H9 (cell line): ENCODE results near the gene CLEC10A. TPM values are rescaled to one million over a fixed set of nuclear protein-coding genes. Genes with fewer than 3 reads are reported as not detected.
"Not testable (repeated sequence)": the region's sequence is repeated elsewhere in the genome, so short reads cannot be mapped to it uniquely, and the experiment has no call there.

ENCODE experiments used
- DNase-seq: peaks from one replicate; pipeline ENCODE4 v3.0.0-alpha.2; 2017
- H2AFZ ChIP-seq: one replicate; pipeline ENCODE4 v1.6.1; 2013; ENCODE audit warnings: mild to moderate bottlenecking, low read length, control low read depth, moderate library complexity
- H2AK5ac ChIP-seq: 2 replicates; pipeline ENCODE4 v1.6.1; 2013; ENCODE audit warnings: low read length, control low read depth, mixed read lengths; ENCODE audit not compliant: insufficient read length
- H2BK120ac ChIP-seq: one replicate; pipeline ENCODE4 v1.6.1; 2013; ENCODE audit warnings: low read depth, mild to moderate bottlenecking, low read length, control low read depth, inconsistent platforms; ENCODE audit not compliant: poor library complexity, severe bottlenecking
- H2BK12ac ChIP-seq: 2 replicates; pipeline ENCODE4 v1.6.1; 2013; ENCODE audit warnings: low read length, control low read depth, mixed read lengths, low read depth; ENCODE audit not compliant: insufficient read length
- H2BK15ac ChIP-seq: 2 replicates; pipeline ENCODE4 v1.6.1; 2013; ENCODE audit warnings: low read depth, low read length, control low read depth
- H2BK20ac ChIP-seq: one replicate; pipeline ENCODE4 v1.6.1; 2013; ENCODE audit warnings: low read depth, mild to moderate bottlenecking, low read length, control low read depth, inconsistent platforms; ENCODE audit not compliant: poor library complexity, severe bottlenecking
- H2BK5ac ChIP-seq: 2 replicates; pipeline ENCODE4 v1.6.1; 2013; ENCODE audit warnings: low read length, control low read depth, mixed read lengths; ENCODE audit not compliant: insufficient read length
- H3K14ac ChIP-seq: 2 replicates; pipeline ENCODE4 v1.6.1; 2013; ENCODE audit warnings: low read length, control low read depth; ENCODE audit not compliant: insufficient read depth
- H3K18ac ChIP-seq: 2 replicates; pipeline ENCODE4 v1.6.1; 2013; ENCODE audit warnings: low read depth, mild to moderate bottlenecking, mixed read lengths, low read length, control low read depth; ENCODE audit not compliant: insufficient read length
- H3K23ac ChIP-seq: 2 replicates; pipeline ENCODE4 v1.6.1; 2013; ENCODE audit warnings: low read length, control low read depth, mixed read lengths, low read depth; ENCODE audit not compliant: insufficient read length
- H3K23me2 ChIP-seq: 2 replicates; pipeline ENCODE4 v1.6.1; 2013; ENCODE audit warnings: low read depth, mild to moderate bottlenecking, mixed read lengths, low read length, control low read depth; ENCODE audit not compliant: insufficient read length, poor library complexity, severe bottlenecking
- H3K27ac ChIP-seq: 2 replicates; pipeline ENCODE4 v1.5.1; 2013; ENCODE audit warnings: low read length, control low read depth, mixed read lengths, low read depth; ENCODE audit not compliant: insufficient read length
- H3K27me3 ChIP-seq: 2 replicates; pipeline ENCODE4 v1.6.1; 2013; ENCODE audit warnings: low read length, control low read depth, inconsistent platforms; ENCODE audit not compliant: insufficient read depth
- H3K4ac ChIP-seq: 2 replicates; pipeline ENCODE4 v1.6.1; 2013; ENCODE audit warnings: low read depth, mild to moderate bottlenecking, control low read depth, inconsistent platforms, low read length, moderate library complexity
- H3K4me1 ChIP-seq: 2 replicates; pipeline ENCODE4 v1.6.1; 2013; ENCODE audit warnings: low read length, control low read depth, inconsistent platforms; ENCODE audit not compliant: insufficient read depth
- H3K4me2 ChIP-seq: 2 replicates; pipeline ENCODE4 v1.6.1; 2013; ENCODE audit warnings: low read length, control low read depth, mixed read lengths; ENCODE audit not compliant: insufficient read length, insufficient read depth
- H3K56ac ChIP-seq: 2 replicates; pipeline ENCODE4 v1.6.1; 2013; ENCODE audit warnings: low read depth, mild to moderate bottlenecking, mixed read lengths, low read length, control low read depth; ENCODE audit not compliant: insufficient read length
- H3K79me1 ChIP-seq: 2 replicates; pipeline ENCODE4 v1.6.1; 2013; ENCODE audit warnings: low read depth, mild to moderate bottlenecking, moderate library complexity, low read length, control low read depth, inconsistent platforms; ENCODE audit not compliant: insufficient read depth, poor library complexity, severe bottlenecking
- H3K79me2 ChIP-seq: 2 replicates; pipeline ENCODE4 v1.6.1; 2013; ENCODE audit warnings: low read length, control low read depth, inconsistent platforms; ENCODE audit not compliant: insufficient read depth
- H3K9ac ChIP-seq: 2 replicates; pipeline ENCODE4 v1.6.1; 2013; ENCODE audit warnings: low read length, control low read depth, mixed read lengths; ENCODE audit not compliant: insufficient read length; ENCODE audit errors: extremely low read depth
- H3K9me3 ChIP-seq: one replicate; pipeline ENCODE4 v1.6.1; 2013; ENCODE audit warnings: low read depth, low read length, inconsistent platforms; ENCODE audit not compliant: control insufficient read depth
- H3T11ph ChIP-seq: one replicate; pipeline ENCODE4 v1.6.1; 2013; ENCODE audit warnings: mild to moderate bottlenecking, low read length, control low read depth, inconsistent platforms
- H4K20me1 ChIP-seq: one replicate; pipeline ENCODE4 v1.6.1; 2013; ENCODE audit not compliant: control insufficient read depth, insufficient read length, insufficient read depth
- H4K5ac ChIP-seq: 2 replicates; pipeline ENCODE4 v1.6.1; 2013; ENCODE audit warnings: low read depth, mild to moderate bottlenecking, mixed read lengths, low read length, control low read depth; ENCODE audit not compliant: insufficient read length
- H4K8ac ChIP-seq: replicated peaks from 2 replicates; pipeline ENCODE4 v1.6.1; 2013; ENCODE audit warnings: low read length, control low read depth, mixed read lengths, low read depth; ENCODE audit not compliant: insufficient read length
- H4K91ac ChIP-seq: 2 replicates; pipeline ENCODE4 v1.6.1; 2013; ENCODE audit warnings: low read depth, mild to moderate bottlenecking, moderate library complexity, mixed read lengths, low read length, control low read depth; ENCODE audit not compliant: insufficient read length
- H3K27ac Mint-ChIP-seq, 3 experiments: 2 replicates in 2 of 3; 3 replicates in 1 of 3; pipeline ENCODE4 v1.8.0; 2020 to 2021; ENCODE audit warnings: mixed read lengths in 3 of 3, mild to moderate bottlenecking in 1 of 3, moderate library complexity in 1 of 3
- H3K27me3 Mint-ChIP-seq: 2 replicates; pipeline ENCODE4 v1.8.0; 2021; ENCODE audit warnings: low read depth, mild to moderate bottlenecking, moderate library complexity, mixed read lengths
- H3K36me3 Mint-ChIP-seq, 3 experiments: 2 replicates in 2 of 3; 3 replicates in 1 of 3; pipeline ENCODE4 v1.8.0; 2020 to 2021; ENCODE audit warnings: low read depth in 3 of 3, mixed read lengths in 3 of 3; ENCODE audit not compliant: insufficient read depth in 1 of 3
- H3K4me1 Mint-ChIP-seq, 2 experiments: 2 replicates each; pipeline ENCODE4 v1.8.0; 2020; ENCODE audit warnings: mixed read lengths in 2 of 2
- H3K4me3 Mint-ChIP-seq, 2 experiments: 2 replicates in 1 of 2; 3 replicates in 1 of 2; pipeline ENCODE4 v1.8.0; 2020 to 2021; ENCODE audit warnings: mild to moderate bottlenecking in 2 of 2, mixed read lengths in 2 of 2, moderate library complexity in 1 of 2
- H3K9me3 Mint-ChIP-seq, 2 experiments: 2 replicates in 1 of 2; 3 replicates in 1 of 2; pipeline ENCODE4 v1.8.0; 2020; ENCODE audit warnings: mild to moderate bottlenecking in 2 of 2, mixed read lengths in 2 of 2, moderate library complexity in 1 of 2
- WGBS: extraction: QIAGEN DNeasy Blood & Tissue Kit; methylation state at CpG from one replicate; pipeline ENCODE4 v1.1.7; 2013; ENCODE audit warnings: missing lambda C conversion rate, low lambda C conversion rate, mixed read lengths; ENCODE audit not compliant: insufficient read length; ENCODE audit errors: extremely low coverage; 5-methylcytosine and 5-hydroxymethylcytosine counted together
- total RNA-seq: library from RNA; stranded (reverse); gene quantifications from 2 replicates; pipeline ENCODE4 v1.2.1, GENCODE V29; 2021
- TF ChIP-seq, protein P1 (sequence below): fragments of 200-600 bp; sonication (generic); conservative IDR thresholded peaks from 3 replicates; pipeline ENCODE4 v1.8.0; 2021; ENCODE audit warnings: antibody characterized with exemption, mild to moderate bottlenecking

The CLEC10A gene
- total RNA-seq, 1 experiment from 2014 or later = not detected

DNA sequence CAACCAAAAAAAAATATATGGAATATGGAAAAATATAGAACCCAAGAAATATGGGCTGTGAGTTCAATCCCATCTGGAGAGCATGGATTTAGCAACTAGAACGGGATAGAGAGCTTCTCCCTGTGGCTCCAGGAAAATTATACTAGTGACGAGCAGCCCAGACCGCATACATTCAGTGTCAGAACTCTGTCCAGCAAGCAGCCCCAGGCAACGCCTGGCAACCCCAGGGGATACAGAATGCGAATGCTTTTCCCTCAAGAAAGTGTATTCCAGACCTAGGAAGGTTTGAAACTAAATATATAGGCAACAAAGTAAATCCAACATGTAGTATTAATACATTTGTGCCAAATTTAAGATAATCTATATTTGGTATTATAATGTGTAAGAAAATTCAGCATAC lies 48.1 kb upstream of the CLEC10A start:
- Mint-ChIP-seq H3K27me3 (peaks cover 37% of the 10 kb centered on the region), H3K4me1 (peaks cover 22 to 32% of the 10 kb centered on the region in 2 experiments), H3K9me3 (no peaks in the 10 kb centered on the region; a peak in 2 of 5 replicates), H3K36me3 (no peaks in the 10 kb centered on the region), H3K4me3 (no peak overlapping the region), H3K27ac (no peak overlapping the region)
- H3K18ac ChIP-seq = no peak overlapping the region
- H3K23ac ChIP-seq = no peak overlapping the region
- no peak overlapping the region for H3K27ac ChIP-seq
- H2BK20ac ChIP-seq = no peak overlapping the region
- H2BK12ac ChIP-seq = no peak overlapping the region
- H3K4me2 ChIP-seq = no peak overlapping the region
- no peak for DNase-seq
- H4K91ac ChIP-seq = no peak overlapping the region
- H4K20me1 ChIP-seq = no peaks in the 10 kb centered on the region
- H2BK15ac ChIP-seq = no peak overlapping the region
- H3T11ph ChIP-seq = no peak overlapping the region
- no peak overlapping the region for H4K5ac ChIP-seq
- no peak overlapping the region for H2BK120ac ChIP-seq
- H3K4me1 ChIP-seq = peaks cover 2% of the 10 kb centered on the region; the same call in 1 of the 2 replicates
- no peaks in the 10 kb centered on the region for H3K79me1 ChIP-seq
- no peak overlapping the region for H3K4ac ChIP-seq
- no CpG with 5 or more reads among the region's 5 CpGs for WGBS
- no peak overlapping the region for H3K56ac ChIP-seq
- TF ChIP-seq, protein P1, sequence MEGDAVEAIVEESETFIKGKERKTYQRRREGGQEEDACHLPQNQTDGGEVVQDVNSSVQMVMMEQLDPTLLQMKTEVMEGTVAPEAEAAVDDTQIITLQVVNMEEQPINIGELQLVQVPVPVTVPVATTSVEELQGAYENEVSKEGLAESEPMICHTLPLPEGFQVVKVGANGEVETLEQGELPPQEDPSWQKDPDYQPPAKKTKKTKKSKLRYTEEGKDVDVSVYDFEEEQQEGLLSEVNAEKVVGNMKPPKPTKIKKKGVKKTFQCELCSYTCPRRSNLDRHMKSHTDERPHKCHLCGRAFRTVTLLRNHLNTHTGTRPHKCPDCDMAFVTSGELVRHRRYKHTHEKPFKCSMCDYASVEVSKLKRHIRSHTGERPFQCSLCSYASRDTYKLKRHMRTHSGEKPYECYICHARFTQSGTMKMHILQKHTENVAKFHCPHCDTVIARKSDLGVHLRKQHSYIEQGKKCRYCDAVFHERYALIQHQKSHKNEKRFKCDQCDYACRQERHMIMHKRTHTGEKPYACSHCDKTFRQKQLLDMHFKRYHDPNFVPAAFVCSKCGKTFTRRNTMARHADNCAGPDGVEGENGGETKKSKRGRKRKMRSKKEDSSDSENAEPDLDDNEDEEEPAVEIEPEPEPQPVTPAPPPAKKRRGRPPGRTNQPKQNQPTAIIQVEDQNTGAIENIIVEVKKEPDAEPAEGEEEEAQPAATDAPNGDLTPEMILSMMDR = no peak
- H3K14ac ChIP-seq = no peak overlapping the region
- H2AK5ac ChIP-seq = no peak overlapping the region
- no peak overlapping the region for H3K9ac ChIP-seq
- H2AFZ ChIP-seq = no peak overlapping the region
- no peak overlapping the region for H2BK5ac ChIP-seq
- no peaks in the 10 kb centered on the region for H3K9me3 ChIP-seq
- no peaks in the 10 kb centered on the region for H3K79me2 ChIP-seq
- no peak overlapping the region for H4K8ac ChIP-seq
- no peaks in the 10 kb centered on the region for H3K23me2 ChIP-seq
- no peaks in the 10 kb centered on the region for H3K27me3 ChIP-seq

DNA sequence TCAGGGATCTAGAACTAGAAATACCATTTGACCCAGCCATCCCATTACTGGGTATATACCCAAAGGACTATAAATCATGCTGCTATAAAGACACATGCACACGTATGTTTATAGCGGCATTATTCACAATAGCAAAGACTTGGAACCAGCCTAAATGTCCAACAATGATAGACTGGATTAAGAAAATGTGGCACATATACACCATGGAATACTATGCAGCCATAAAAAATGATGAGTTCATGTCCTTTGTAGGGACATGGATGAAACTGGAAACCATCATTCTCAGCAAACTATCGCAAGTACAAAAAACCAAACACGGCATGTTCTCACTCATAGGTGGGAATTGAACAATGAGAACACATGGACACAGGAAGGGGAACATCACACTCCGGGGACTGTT lies 47.5 kb upstream of the CLEC10A start:
- H2AK5ac ChIP-seq, H3K79me1 ChIP-seq, H3K18ac ChIP-seq, H3K4me3 Mint-ChIP-seq, H3K14ac ChIP-seq, H4K91ac ChIP-seq, H3K9me3 ChIP-seq, H3K23ac ChIP-seq, H3K56ac ChIP-seq, H3K27ac ChIP-seq, H2BK5ac ChIP-seq, H3T11ph ChIP-seq, H3K4me1 ChIP-seq, H3K36me3 Mint-ChIP-seq, H2BK20ac ChIP-seq, H3K27ac Mint-ChIP-seq, H4K8ac ChIP-seq, DNase-seq, H2BK120ac ChIP-seq, H2BK12ac ChIP-seq, H3K27me3 ChIP-seq, H4K20me1 ChIP-seq, H4K5ac ChIP-seq, H2BK15ac ChIP-seq, H3K23me2 ChIP-seq, H2AFZ ChIP-seq, H3K9ac ChIP-seq, H3K4ac ChIP-seq, H3K9me3 Mint-ChIP-seq, H3K79me2 ChIP-seq, H3K4me2 ChIP-seq: not testable (repeated sequence)
- Mint-ChIP-seq H3K4me1 (peaks cover 19 to 27% of the 10 kb centered on the region in 2 experiments), H3K27me3 (peaks cover 39% of the 10 kb centered on the region)
- no CpG with 5 or more reads among the region's 5 CpGs for WGBS
